K562 (cell line): Measurements from ENCODE around the gene HPCAL1. TPM values are rescaled to one million over a fixed set of nuclear protein-coding genes. Genes with fewer than 3 reads are reported as not detected.

Source experiments
- ATAC-seq: fragments of 200-7000 bp; cut with Tn5 transposase; 3 replicates; pipeline ENCODE4 v1.9.1; 2020; ENCODE audit warnings: moderate library complexity
- BruUV-seq: library from RNA; stranded (reverse); fragments of 400-500 nt; replicated peaks from 2 replicates; lab custom pipeline; 2021; lab: Mats Ljungman, UMichigan
- CTCF ChIA-PET: fragments of 300-600 bp; formaldehyde crosslinking; extraction: SDS; loops from one replicate; lab custom pipeline; 2021; ENCODE audit warnings: low intra/inter-chr PET ratio; lab: Yijun Ruan, JAX
- POLR2A ChIA-PET: fragments of 300-600, 350-650 bp; sonication (Branson Sonifier 250); formaldehyde crosslinking; extraction: SDS; loops from one replicate; lab custom pipeline; 2021; ENCODE audit warnings: antibody characterized with exemption, inconsistent platforms; lab: Yijun Ruan, JAX
- DNase-seq, 4 experiments: peaks; one replicate each; pipeline versions ENCODE4 v3.0.0 to v3.0.0-alpha.2; 2011 to 2018; ENCODE audit warnings: low spot score in 3 of 4, mixed read lengths in 3 of 4; ENCODE audit errors: extremely low read depth in 1 of 4
- FAIRE-seq: peaks from 2 replicates; lab custom pipeline; 2011; peaks lifted over from hg19 to GRCh38; lab: Jason Lieb, UNC
- H2AFZ ChIP-seq: 2 replicates; pipeline ENCODE4 v1.6.0; 2011; ENCODE audit warnings: low read depth, low read length, control low read depth, inconsistent platforms
- H3K27ac ChIP-seq: fragments of 200-600 bp; 3 replicates; pipeline ENCODE4 v1.8.0; 2011; ENCODE audit warnings: low read depth, mild to moderate bottlenecking, control low read depth, inconsistent platforms, low read length, moderate library complexity, mixed read lengths; ENCODE audit errors: extremely low read depth
- H3K27me3 ChIP-seq, 2 experiments: fragments of 300-600 bp in 1 of 2; 2 replicates in 1 of 2; 3 replicates in 1 of 2; pipeline versions ENCODE4 v1.6.0 to v1.8.0; 2011; ENCODE audit warnings: inconsistent platforms in 2 of 2, low read length in 2 of 2, mild to moderate bottlenecking in 1 of 2, mixed read lengths in 1 of 2, moderate library complexity in 1 of 2; ENCODE audit not compliant: control insufficient read depth in 2 of 2, insufficient read depth in 2 of 2
- H3K36me3 ChIP-seq: fragments of 300-600 bp; 3 replicates; pipeline ENCODE4 v1.8.0; 2011; ENCODE audit warnings: mild to moderate bottlenecking, low read length, inconsistent platforms; ENCODE audit not compliant: control insufficient read depth, insufficient read depth
- H3K4me1 ChIP-seq, 2 experiments: fragments of 200-600 bp in 1 of 2; replicated peaks in 1 of 2; 2 replicates in 1 of 2; 3 replicates in 1 of 2; pipeline versions ENCODE4 v1.5.1 to v1.8.0; 2011; ENCODE audit warnings: inconsistent platforms in 2 of 2, low read length in 2 of 2, mild to moderate bottlenecking in 1 of 2, mixed read lengths in 1 of 2, moderate library complexity in 1 of 2; ENCODE audit not compliant: control insufficient read depth in 2 of 2, insufficient read depth in 2 of 2
- H3K4me2 ChIP-seq: 2 replicates; pipeline ENCODE4 v1.6.1; 2011; ENCODE audit warnings: low read length, control low read depth, inconsistent platforms, mixed read lengths; ENCODE audit not compliant: insufficient read depth
- H3K4me3 ChIP-seq: fragments of 200-600 bp; sonication (generic), shearing (Covaris generic); 2 replicates; pipeline ENCODE4 v1.5.1; 2016; ENCODE audit warnings: control low read depth, inconsistent platforms
- H3K79me2 ChIP-seq: fragments of 200-600 bp; 3 replicates; pipeline ENCODE4 v1.8.0; 2011; ENCODE audit warnings: low read length, inconsistent platforms; ENCODE audit not compliant: control insufficient read depth, insufficient read depth
- H3K9ac ChIP-seq, 2 experiments: 2 replicates each; pipeline versions ENCODE4 v1.6.0 to v1.6.1; 2011; ENCODE audit warnings: low read depth in 2 of 2, low read length in 2 of 2, control low read depth in 1 of 2, inconsistent platforms in 1 of 2, mild to moderate bottlenecking in 1 of 2, mixed read lengths in 1 of 2; ENCODE audit not compliant: insufficient read depth in 1 of 2
- H3K9me1 ChIP-seq: one replicate; pipeline ENCODE4 v1.6.0; 2011; ENCODE audit warnings: inconsistent platforms, mild to moderate bottlenecking, low read length, moderate library complexity; ENCODE audit not compliant: control insufficient read depth, insufficient read depth
- H3K9me3 ChIP-seq: replicated peaks from 2 replicates; pipeline ENCODE4 v1.5.1; 2011; ENCODE audit warnings: low read depth, low read length, inconsistent platforms; ENCODE audit not compliant: control insufficient read depth, insufficient read depth
- H4K20me1 ChIP-seq: replicated peaks from 2 replicates; pipeline ENCODE4 v1.6.1; 2011; ENCODE audit warnings: low read length, inconsistent platforms, mixed read lengths; ENCODE audit not compliant: control insufficient read depth, insufficient read depth
- AFF1 ChIP-seq, 2 experiments: fragments of 450-650 bp; IDR thresholded peaks; 2 replicates each; pipeline ENCODE4 v1.6.1; 2018; ENCODE audit warnings: mild to moderate bottlenecking in 2 of 2, low read depth in 1 of 2; ENCODE audit not compliant: partially characterized antibody in 2 of 2
- ASH1L ChIP-seq: fragments of 450-650 bp; IDR thresholded peaks from 2 replicates; pipeline ENCODE4 v1.6.1; 2018; ENCODE audit warnings: borderline replicate concordance, mild to moderate bottlenecking, low read depth; ENCODE audit not compliant: partially characterized antibody
- CXXC5 ChIP-seq: fragments of 250-450 bp; sonication (Bioruptor Pico); IDR thresholded peaks from 2 replicates; pipeline ENCODE4 v1.8.0; 2022; ENCODE audit warnings: inconsistent platforms, mild to moderate bottlenecking, moderate library complexity
- DIDO1 ChIP-seq: fragments of 450-650 bp; IDR thresholded peaks from 2 replicates; pipeline ENCODE4 v1.6.1; 2016; ENCODE audit warnings: low read depth, missing biosample characterization, missing genetic modification characterization
- DPF2 ChIP-seq: fragments of 450-650 bp; IDR thresholded peaks from 2 replicates; pipeline ENCODE4 v1.6.1; 2016
- FOXK1 ChIP-seq: sonication (generic); formaldehyde crosslinking; IDR thresholded peaks from 2 replicates; pipeline ENCODE4 v1.8.0; 2022; ENCODE audit warnings: missing genetic modification reagents, mild to moderate bottlenecking, borderline replicate concordance
- GABPA ChIP-seq: fragments of 200-800 bp; sonication (Bioruptor generic); conservative IDR thresholded peaks from 2 replicates; pipeline ENCODE4 v1.6.1; 2016; ENCODE audit warnings: low read depth, missing genetic modification characterization, missing compliant biosample characterization
- NFYB ChIP-seq: IDR thresholded peaks from 2 replicates; pipeline ENCODE4 v1.6.1; 2011; ENCODE audit warnings: mild to moderate bottlenecking, moderate library complexity; ENCODE audit not compliant: insufficient read length; ENCODE audit errors: extremely low read depth
- POLR3A ChIP-seq: IDR thresholded peaks from 2 replicates; pipeline ENCODE4 v1.6.1; 2011; ENCODE audit warnings: borderline replicate concordance, mild to moderate bottlenecking, moderate library complexity; ENCODE audit not compliant: insufficient read length, insufficient read depth; ENCODE audit errors: extremely low read depth
- SETDB1 ChIP-seq: IDR thresholded peaks from one replicate; pipeline ENCODE4 v1.6.1; 2012; ENCODE audit warnings: low read length, control low read depth, inconsistent platforms
- SP2 ChIP-seq: IDR thresholded peaks from 2 replicates; pipeline ENCODE4 v1.6.1; 2011; ENCODE audit warnings: mild to moderate bottlenecking, low read depth, low read length, moderate library complexity; ENCODE audit not compliant: poor library complexity, severe bottlenecking; ENCODE audit errors: extremely low read depth
- TAF9B ChIP-seq: fragments of 450-650 bp; IDR thresholded peaks from 2 replicates; pipeline ENCODE4 v1.6.1; 2018; ENCODE audit warnings: mild to moderate bottlenecking; ENCODE audit not compliant: partially characterized antibody
- ZBTB7A ChIP-seq: IDR thresholded peaks from 2 replicates; pipeline ENCODE4 v1.6.1; 2011; ENCODE audit warnings: low read depth, mild to moderate bottlenecking, low read length, moderate library complexity, borderline replicate concordance; ENCODE audit not compliant: control insufficient read depth
- ZNF124 ChIP-seq: sonication (generic); formaldehyde crosslinking; IDR thresholded peaks from 2 replicates; pipeline ENCODE4 v1.8.1; 2022; ENCODE audit warnings: missing genetic modification reagents
- ZNF197 ChIP-seq: fragments of 200-800 bp; sonication (Bioruptor generic); IDR thresholded peaks from 2 replicates; pipeline ENCODE4 v1.6.1; 2016; ENCODE audit warnings: low read depth, missing genetic modification characterization, missing compliant biosample characterization
- ZNF589 ChIP-seq: fragments of 200-800 bp; sonication (Bioruptor generic); IDR thresholded peaks from 2 replicates; pipeline ENCODE4 v1.6.1; 2016; ENCODE audit warnings: low read depth, missing genetic modification characterization, missing compliant biosample characterization
- WGBS: fragments of 100-300 bp; shearing (Covaris generic); methylation state at CpG from one replicate; pipeline ENCODE4 v1.1.6; 2016; ENCODE audit warnings: low coverage, mixed read lengths; ENCODE audit not compliant: insufficient coverage; ENCODE audit errors: missing lambda C conversion rate; 5-methylcytosine and 5-hydroxymethylcytosine counted together
- in situ Hi-C: fragments of 300-500 bp; cut with MboI; formaldehyde crosslinking; loops from 4 replicates; pipeline ENCODE4 v1.15.0; 2018; ENCODE audit warnings: inconsistent platforms, mixed read lengths
- intact Hi-C: fragments of 100-400 bp; cut with micrococcal nuclease; formaldehyde crosslinking; loops from 2 replicates; pipeline ENCODE4 v1.14.2; 2022
- polyA plus RNA-seq, 8 experiments: library from polyadenylated mRNA; depleted of rRNA in 4 of 8; stranded (reverse) in 5 of 8; unstranded in 3 of 8; fragments of >200 nt; fragmentation: Nextera tagmentation in 2 of 8; fragmentation: Illumina TruSeq in 1 of 8; extraction: Ambion mirVana in 2 of 8; extraction: Trizol in 1 of 8; gene quantifications; 2 replicates each; pipeline versions ENCODE4 v1.2.1 to v1.2.3, GENCODE V29; 2011 to 2014; ENCODE audit warnings: inconsistent platforms in 1 of 8, missing spikeins in 1 of 8
- total RNA-seq, 7 experiments: library from RNA; depleted of rRNA in 6 of 7; stranded (reverse); fragments of >200 nt in 6 of 7; fragmentation: Illumina TruSeq in 2 of 7; extraction: Trizol in 2 of 7; gene quantifications; 2 replicates each; pipeline versions ENCODE4 v1.2.1 to v1.2.3, GENCODE V29; 2011 to 2021; ENCODE audit warnings: low replicate concordance in 1 of 7
- TF ChIP-seq, protein P1 (sequence below): IDR thresholded peaks from 2 replicates; pipeline ENCODE4 v1.6.1; 2012; ENCODE audit warnings: low read depth, low read length, improper control_type of control experiment, borderline replicate concordance

HPCAL1 gene
- total and polyA plus RNA-seq, 9 of the 15 experiments (the other 6 are each of a cell fraction or from before 2014, with no cell fraction given): 2.7 to 65.5 (median 23.9) TPM

DNA sequence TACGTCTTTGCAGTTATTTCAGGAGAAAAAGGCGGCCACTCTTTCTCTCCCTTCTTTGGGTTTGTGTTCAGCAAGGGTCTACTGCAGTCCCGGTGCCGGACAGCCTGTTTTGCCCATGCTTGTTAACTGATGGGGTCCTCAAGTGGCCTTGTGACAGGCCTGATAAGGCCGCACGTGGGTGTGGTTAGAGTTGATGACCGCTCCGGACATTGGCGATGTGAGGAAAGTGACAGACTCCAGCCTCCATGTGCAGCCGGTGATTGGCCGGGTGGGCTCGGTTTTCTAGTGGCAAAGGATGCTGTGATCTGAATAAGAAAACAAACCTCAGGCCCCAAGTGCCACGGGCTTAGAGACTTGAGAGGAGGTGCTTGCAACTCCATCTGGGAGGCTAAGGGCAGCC lies 15.6 kb downstream of the HPCAL1 start:
- no TSS peak for BruUV-seq
- peak; percentile 56 to 80 (median 66) for DNase-seq
- 12% methylated on average over 13 of the region's 13 CpGs for WGBS
- Histone ChIP-seq H3K9me3 (no peaks in the 10 kb centered on the region), H3K79me2 (peaks cover 78% of the 10 kb centered on the region), H3K9me1 (no peaks in the 10 kb centered on the region), H4K20me1 (peaks cover 6% of the 10 kb centered on the region; the same call in 1 of the 2 replicates), H3K4me2 (peak overlapping the region; percentile 18; the same call in 1 of the 2 replicates), H2AFZ (no peak overlapping the region), H3K36me3 (peaks cover 3% of the 10 kb centered on the region; the same call in 1 of the 3 replicates), H3K9ac (peak overlapping the region in 1 of 2 experiments; percentile 80; a peak in 1 of 4 replicates), H3K4me1 (peaks cover 20 to 29% of the 10 kb centered on the region in 2 experiments; a peak in 4 of 5 replicates), H3K27me3 (no peaks in the 10 kb centered on the region), H3K4me3 (no peak overlapping the region), H3K27ac (no peak overlapping the region)
- in situ Hi-C loops: no loop called here
- intact Hi-C loops: no loop called here
- ATAC-seq: peak; percentile 84
- peak; percentile 80 for FAIRE-seq
- CTCF ChIA-PET: no interaction called here
- POLR2A ChIA-PET: interaction anchor here (1.3 to 4.7 kb wide), 4 partner anchors 8 to 14 kb away, joined by 4 to 26 read pairs (median 4); no protein-coding TSS in a partner anchor
- TF ChIP-seq DPF2: 0 out of 2 replicates have a peak, but pooled peaks have one; percentile 43
- TF ChIP-seq, protein P1, sequence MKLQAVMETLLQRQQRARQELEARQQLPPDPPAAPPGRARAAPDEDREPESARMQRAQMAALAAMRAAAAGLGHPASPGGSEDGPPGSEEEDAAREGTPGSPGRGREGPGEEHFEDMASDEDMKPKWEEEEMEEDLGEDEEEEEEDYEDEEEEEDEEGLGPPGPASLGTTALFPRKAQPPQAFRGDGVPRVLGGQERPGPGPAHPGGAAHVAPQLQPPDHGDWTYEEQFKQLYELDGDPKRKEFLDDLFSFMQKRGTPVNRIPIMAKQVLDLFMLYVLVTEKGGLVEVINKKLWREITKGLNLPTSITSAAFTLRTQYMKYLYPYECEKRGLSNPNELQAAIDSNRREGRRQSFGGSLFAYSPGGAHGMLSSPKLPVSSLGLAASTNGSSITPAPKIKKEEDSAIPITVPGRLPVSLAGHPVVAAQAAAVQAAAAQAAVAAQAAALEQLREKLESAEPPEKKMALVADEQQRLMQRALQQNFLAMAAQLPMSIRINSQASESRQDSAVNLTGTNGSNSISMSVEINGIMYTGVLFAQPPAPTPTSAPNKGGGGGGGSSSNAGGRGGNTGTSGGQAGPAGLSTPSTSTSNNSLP: no peak
- no peak for TF ChIP-seq POLR3A
- TF ChIP-seq SETDB1: no peak
- no peak for TF ChIP-seq TAF9B
- no peak for TF ChIP-seq NFYB
- TF ChIP-seq ZNF589 (CRISPR knock-in tag): no peak
- TF ChIP-seq ZBTB7A: peak; percentile 42; the same call in 1 of the 2 replicates
- TF ChIP-seq FOXK1 (CRISPR knock-in tag): no peak
- TF ChIP-seq AFF1 (IDR thresholded peaks at IDR 0.05; ENCODE audit: low read depth in 1 of 2, partially characterized antibody in 2 of 2): no peak
- no peak for TF ChIP-seq ZNF124 (CRISPR knock-in tag)
- no peak for TF ChIP-seq DIDO1 (tag)
- TF ChIP-seq SP2: no peak
- TF ChIP-seq CXXC5 (CRISPR knock-in tag): peak; percentile 35; the same call in 1 of the 2 replicates
- TF ChIP-seq GABPA: no peak
- no peak for TF ChIP-seq ZNF197 (CRISPR knock-in tag)
- TF ChIP-seq ASH1L: no peak
